ENCODE data around the gene MTA3.

The MTA3 gene

GRCh38 chr2:42765686-42766085 lies 197.3 kb downstream of the MTA3 start:
- DNase-seq: no peak

GRCh38 chr2:42767080-42767898 lies 198.9 kb downstream of the MTA3 start:
- no peak for DNase-seq

GRCh38 chr2:42767899-42768705 lies 199.7 kb downstream of the MTA3 start:
- no peak for DNase-seq

GRCh38 chr2:42768706-42769256 lies 200.3 kb downstream of the MTA3 start:
- DNase-seq: no peak

GRCh38 chr2:42769583-42770287 lies 201.3 kb downstream of the MTA3 start:
- no peak for DNase-seq

- peak; percentile 33 for DNase-seq
Measured at GRCh38 chr2:42770288-42771131, 202.1 kb downstream of the MTA3 start.

GRCh38 chr2:42771546-42772153 lies 203.2 kb downstream of the MTA3 start:
- DNase-seq: no peak

GRCh38 chr2:42775186-42775585 lies 206.8 kb downstream of the MTA3 start:
- DNase-seq: no peak

- no peak for DNase-seq
Measured at GRCh38 chr2:42775810-42776209, 207.4 kb downstream of the MTA3 start.

GRCh38 chr2:42777883-42778805 lies 209.7 kb downstream of the MTA3 start:
- peak; percentile 31 for DNase-seq

- no peak for DNase-seq
Measured at GRCh38 chr2:42781181-42781580, 212.7 kb downstream of the MTA3 start.

- DNase-seq: no peak
Measured at GRCh38 chr2:42783511-42783910, 215.1 kb downstream of the MTA3 start.

- no peak for DNase-seq
Measured at GRCh38 chr2:42784204-42784880, 215.9 kb downstream of the MTA3 start.

- DNase-seq: no peak
Measured at GRCh38 chr2:42786561-42787345, 218.3 kb downstream of the MTA3 start.

- no peak for DNase-seq
Measured at GRCh38 chr2:42787424-42787787, 219.0 kb downstream of the MTA3 start.

- no peak for DNase-seq
Measured at GRCh38 chr2:42787788-42788477, 219.5 kb downstream of the MTA3 start.

- DNase-seq: no peak
Measured at GRCh38 chr2:42788478-42788793, 220.0 kb downstream of the MTA3 start.

GRCh38 chr2:42788882-42789281 lies 220.4 kb downstream of the MTA3 start:
- DNase-seq: no peak

- no peak for DNase-seq
Measured at GRCh38 chr2:42789751-42790150, 221.3 kb downstream of the MTA3 start.

Data from EL (cell line).